CD4-positive, alpha-beta T cell treated with Interleukin-2 at 100 ng/mL for 4 hours (primary cell): ENCODE measurements around the gene LMNTD2.

Experiments used
- DNase-seq: peaks from one replicate; pipeline ENCODE4 v3.0.0-alpha.2; 2020; ENCODE audit warnings: low spot score

LMNTD2 gene, protein sequence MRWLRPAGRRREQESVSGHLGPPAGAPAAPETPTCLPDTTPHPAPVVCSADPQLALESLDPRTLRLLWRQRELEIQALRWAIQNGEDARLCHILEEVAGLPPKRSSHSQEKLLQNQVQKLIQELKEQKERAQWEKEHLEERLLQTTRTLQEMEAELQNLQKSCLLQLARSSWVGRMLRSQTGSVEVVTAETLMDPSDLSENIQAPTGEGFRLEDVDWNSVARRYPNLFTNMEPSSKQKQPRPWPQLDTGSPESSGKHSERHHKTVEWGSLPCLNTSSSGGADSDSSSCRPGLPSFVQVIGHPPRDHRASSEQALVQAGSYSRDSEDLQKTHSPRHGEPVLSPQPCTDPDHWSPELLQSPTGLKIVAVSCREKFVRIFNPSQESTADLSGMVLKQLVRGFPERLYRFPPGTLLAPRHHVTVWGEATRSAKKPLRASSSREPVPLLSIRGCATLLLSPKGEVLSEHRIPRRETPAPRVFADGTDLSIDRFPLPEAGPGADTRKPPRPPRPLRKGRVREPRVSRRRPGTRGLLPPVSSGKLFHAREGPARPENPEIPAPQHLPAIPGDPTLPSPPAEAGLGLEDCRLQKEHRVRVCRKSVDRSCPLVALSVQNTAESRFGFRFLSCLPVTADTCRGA

DNA sequence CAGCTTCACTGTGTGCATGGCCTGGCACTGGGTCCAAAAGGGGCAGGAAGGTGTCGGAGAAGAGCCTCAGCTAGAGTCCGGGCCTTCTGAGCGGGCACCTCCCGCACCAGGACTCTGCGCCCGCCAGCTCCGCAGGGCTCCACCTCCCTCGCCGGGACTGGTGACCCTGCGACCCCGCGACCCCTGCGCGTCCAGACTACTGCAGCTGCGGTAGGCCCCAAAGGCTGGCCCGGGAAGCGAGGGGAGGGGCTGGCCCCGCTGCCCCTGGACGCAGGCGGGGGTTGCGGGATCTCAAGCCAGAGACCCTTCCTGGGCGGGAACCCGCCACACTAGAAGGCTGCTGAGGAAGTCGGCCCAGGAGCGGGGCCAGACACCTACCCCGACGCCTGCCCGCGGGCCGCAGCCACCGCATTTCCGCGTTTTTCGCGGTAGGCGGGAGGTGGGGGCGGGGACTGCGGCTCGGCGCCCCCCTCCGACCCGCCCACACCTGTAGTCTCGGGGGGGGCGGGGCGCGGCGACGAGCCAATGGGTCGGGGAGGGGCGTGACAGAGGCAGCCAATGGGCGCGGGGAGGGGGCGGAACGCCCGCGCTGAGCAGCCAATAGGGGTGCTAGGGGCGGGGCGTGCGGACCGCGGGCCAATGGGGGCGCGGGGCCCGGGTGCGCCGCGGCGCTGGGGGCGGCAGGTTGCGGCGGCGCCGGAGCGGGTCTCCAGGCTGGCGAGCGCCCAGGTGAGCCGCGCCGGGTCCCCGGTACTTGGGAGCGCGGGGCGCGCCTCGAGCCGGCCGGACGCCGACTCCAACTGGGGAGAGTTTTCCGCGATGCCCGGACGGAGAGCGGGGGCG is at the start of gene LMNTD2, which contains the start of gene RASSF7:
Gene LMNTD2, minus strand, starts transcription at position 434 of the 843 bp plus-strand sequence. Its CDS starts 22 bp downstream, at position 412.
Gene RASSF7, plus strand, starts transcription at position 666 of the 843 bp plus-strand sequence. CDS start 799 bp downstream, outside the sequence.
- peak; percentile 95 for DNase-seq

DNA sequence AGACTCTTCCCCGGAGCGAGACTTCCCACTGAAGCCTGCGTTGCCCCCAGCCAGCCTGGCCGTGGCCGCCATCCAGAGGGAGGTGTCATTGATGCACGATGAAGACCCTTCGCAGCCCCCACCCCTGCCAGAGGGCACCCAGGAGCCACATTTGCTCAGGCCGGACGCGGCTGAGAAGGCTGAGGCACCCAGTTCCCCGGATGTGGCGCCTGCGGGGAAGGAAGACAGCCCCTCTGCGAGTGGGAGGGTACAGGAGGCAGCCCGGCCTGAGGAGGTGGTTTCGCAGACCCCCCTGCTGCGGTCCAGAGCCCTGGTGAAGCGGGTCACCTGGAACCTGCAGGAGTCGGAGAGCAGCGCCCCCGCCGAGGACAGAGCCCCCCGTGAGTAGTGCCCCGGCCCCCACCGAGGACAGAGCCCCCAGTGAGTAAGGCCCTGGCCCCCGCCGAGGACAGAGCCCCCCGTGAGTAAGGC is 48.8 kb upstream of the LMNTD2 start:
- no peak for DNase-seq

GRCh38 chr11:608791-609251 is 48.3 kb upstream of the LMNTD2 start:
- DNase-seq: no peak

- no peak for DNase-seq
Observed at GRCh38 chr11:607971-608659, 47.6 kb upstream of the LMNTD2 start.

- no peak for DNase-seq
Observed at GRCh38 chr11:607020-607780, 46.7 kb upstream of the LMNTD2 start.

DNA sequence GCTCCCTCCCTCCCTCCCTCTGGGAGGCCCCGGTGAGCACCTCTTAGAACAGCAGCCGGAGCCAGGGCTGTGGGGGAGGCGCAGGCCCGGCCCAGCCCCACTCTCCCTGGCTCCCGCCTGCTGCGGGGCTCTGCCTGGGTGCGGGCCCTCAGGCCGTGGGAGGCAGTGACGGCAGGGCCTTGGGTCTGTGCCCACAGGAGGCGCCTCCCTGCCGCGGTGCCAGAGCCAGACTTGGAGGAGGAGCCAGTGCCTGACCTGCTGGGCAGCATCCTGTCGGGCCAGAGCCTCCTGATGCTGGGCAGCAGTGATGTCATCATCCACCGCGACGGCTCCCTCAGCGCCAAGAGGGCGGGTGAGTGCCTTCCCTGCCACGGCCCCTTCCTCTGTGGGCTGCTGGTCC is 45.7 kb upstream of the LMNTD2 start:
- DNase-seq: no peak

GRCh38 chr11:605286-606129 is 45.0 kb upstream of the LMNTD2 start:
- DNase-seq: no peak

GRCh38 chr11:603154-603553 is 42.6 kb upstream of the LMNTD2 start:
- no peak for DNase-seq

DNA sequence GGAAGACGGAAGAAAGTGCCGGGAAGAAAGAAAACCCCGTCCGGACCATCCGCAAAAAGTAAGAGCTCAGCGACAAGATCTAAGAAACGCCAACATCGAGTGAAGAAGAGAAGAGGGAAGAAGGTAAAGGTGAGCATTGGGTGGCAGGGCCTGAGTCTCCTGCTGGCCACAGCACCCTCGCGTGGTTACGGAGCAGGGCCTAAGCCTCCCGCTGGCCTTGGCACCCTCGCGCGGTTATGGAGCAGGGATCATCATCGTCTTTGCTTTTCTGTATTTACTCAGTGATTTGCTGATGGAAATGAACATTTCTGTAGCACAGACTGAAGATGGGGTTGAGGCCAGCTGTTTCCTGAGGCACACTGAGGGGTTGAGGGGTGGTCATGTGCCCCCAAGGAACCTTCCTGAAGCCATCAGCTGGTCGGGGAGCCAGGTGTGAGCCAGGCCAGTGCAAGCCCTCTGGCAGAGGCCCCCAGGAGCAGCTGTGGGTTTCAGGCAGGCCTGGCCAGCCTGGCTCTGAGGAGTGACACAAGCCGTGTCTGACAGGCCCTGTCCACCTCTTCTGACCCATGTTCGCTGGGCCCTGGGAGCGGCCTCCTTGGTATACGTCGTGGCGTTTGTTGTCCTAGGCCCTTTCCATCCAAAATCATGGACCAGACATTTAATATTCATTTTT is 41.2 kb upstream of the LMNTD2 start:
- no peak for DNase-seq

DNA sequence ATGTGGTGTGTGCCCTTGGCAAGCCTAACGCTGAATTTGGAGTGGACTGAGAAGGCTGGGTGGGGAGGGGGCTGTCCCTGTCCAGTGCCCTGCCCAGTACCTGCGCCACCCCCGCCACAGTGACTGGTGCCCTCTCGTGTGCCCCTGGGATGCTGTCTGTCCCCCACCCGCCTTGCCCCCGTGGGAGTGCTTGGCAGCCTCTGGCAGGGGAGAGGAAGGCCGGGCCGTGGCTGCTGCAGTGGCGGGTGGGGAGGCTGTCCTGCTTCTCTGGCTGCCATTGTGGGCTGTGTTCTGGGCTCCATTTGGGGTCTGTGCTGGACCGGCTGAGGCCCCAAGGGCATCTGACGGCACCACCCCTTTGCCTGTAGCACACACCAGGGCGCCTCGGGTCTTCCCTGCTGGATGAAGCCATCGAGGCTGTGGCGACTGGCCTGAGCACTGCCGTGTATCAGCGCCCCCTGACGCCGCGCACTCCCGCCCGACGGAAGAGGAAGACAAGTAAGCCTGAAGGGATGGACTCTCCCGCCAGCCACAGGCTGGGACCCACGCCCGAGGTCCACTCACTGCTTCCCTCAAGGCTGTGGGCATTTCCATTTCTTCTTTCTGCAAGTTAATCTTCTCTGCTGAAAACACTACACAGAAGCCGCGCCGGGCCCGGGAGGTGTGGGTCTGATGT is 37.6 kb upstream of the LMNTD2 start:
- no peak for DNase-seq

- no peak for DNase-seq
Observed at GRCh38 chr11:597166-597725, 36.7 kb upstream of the LMNTD2 start.

- DNase-seq: no peak
Observed at GRCh38 chr11:596374-596773, 35.8 kb upstream of the LMNTD2 start.

DNA sequence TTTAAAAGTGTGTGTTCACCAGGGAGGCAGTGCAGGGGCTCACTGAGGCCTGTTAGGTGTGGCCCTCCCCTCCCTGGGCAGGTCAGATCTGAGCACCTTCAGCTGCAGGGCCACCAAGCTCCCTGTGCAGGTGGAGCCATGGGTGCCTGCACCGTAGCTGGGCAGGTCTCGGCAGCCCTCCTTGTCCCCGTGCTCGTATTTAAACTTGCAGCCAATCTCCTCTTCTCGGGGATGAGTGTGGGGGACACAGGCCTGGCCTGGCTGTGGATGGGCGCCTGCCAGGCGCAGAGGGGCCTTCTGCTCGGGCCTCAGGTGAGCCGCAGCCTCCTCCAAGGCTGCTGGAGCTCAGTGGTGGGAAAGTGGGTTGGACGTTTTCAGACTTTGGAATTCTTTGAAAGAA is 34.9 kb upstream of the LMNTD2 start:
- no peak for DNase-seq

DNA sequence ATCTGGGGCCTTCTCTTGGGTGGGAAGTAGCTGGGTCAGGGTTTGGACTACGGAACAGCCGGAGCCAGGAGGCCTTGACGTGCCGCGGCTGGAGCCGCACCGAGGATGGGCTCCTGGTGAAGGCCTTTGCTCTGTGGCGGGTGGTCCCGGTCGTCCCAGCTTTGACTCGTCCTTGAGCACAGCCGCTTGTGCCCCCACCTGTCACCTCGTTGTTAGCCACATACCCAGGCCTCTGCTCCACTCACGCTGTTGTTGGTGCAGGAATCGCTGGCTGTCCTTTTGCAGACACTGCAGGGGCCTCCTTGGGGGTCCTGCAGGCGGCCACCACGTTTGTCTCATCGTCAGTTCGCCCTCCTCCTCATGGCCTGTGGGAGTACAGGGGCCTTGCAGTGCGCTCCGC is 32.8 kb upstream of the LMNTD2 start:
- DNase-seq: no peak

DNA sequence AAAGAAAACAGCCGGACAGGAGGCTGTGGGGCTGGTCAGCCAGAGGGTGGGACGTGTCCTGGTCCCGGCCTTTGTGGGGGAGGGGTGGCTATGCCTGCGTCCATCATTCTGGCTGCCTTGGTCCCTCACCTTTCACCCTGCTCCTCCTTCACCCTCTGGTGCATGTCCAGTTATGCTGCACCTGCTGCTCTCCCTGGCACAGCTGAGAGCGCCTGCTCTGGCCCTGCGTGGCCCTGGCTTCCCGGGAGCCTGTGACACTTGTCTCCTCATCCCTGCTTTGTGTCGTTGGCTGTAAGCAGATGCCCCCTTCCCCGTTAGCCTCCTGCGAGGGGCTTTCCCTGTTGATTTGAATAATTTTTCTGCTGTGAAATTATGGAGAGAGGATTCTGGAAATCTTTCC is 32.4 kb upstream of the LMNTD2 start:
- DNase-seq: no peak

- DNase-seq: no peak
Observed at GRCh38 chr11:592501-592900, 32.0 kb upstream of the LMNTD2 start.

GRCh38 chr11:590997-591396 is 30.5 kb upstream of the LMNTD2 start:
- no peak for DNase-seq

GRCh38 chr11:589798-590197 is 29.3 kb upstream of the LMNTD2 start:
- no peak for DNase-seq
